GM12878 (cell line): ENCODE measurements around the gene PTTG1. TPM values are rescaled to one million over a fixed set of nuclear protein-coding genes. Genes with fewer than 3 reads are reported as not detected.
A peak's percentile ranks its signal among the peaks of the same experiment; 100 is the strongest.

Experiments
- ASH2L ChIP-seq: fragments of 300-600, 200-600 bp; sonication (generic); IDR thresholded peaks from 2 replicates; pipeline ENCODE4 v1.6.1; 2017; ENCODE audit warnings: low read depth, mild to moderate bottlenecking, borderline replicate concordance
- CREM ChIP-seq: IDR thresholded peaks from 2 replicates; pipeline ENCODE4 v1.6.1; 2014; ENCODE audit warnings: antibody characterized with exemption, low read depth
- CTCF ChIP-seq, 3 experiments: IDR thresholded peaks in 2 of 3; conservative IDR thresholded peaks in 1 of 3; 2 replicates each; pipeline ENCODE4 v1.5.1; 2011; ENCODE audit warnings: low read depth in 3 of 3, low read length in 3 of 3, mild to moderate bottlenecking in 3 of 3, control low read depth in 2 of 3, moderate library complexity in 2 of 3, inconsistent platforms in 1 of 3, mixed read lengths in 1 of 3; ENCODE audit not compliant: control insufficient read depth in 2 of 3, insufficient read depth in 1 of 3; ENCODE audit errors: extremely low read depth in 1 of 3
- E2F8 ChIP-seq: fragments of 450-650 bp; IDR thresholded peaks from 2 replicates; pipeline ENCODE4 v1.6.1; 2018; ENCODE audit warnings: mild to moderate bottlenecking, low read depth, moderate library complexity; ENCODE audit not compliant: partially characterized antibody
- E4F1 ChIP-seq: fragments of 450-650 bp; IDR thresholded peaks from 2 replicates; pipeline ENCODE4 v1.6.1; 2018; ENCODE audit warnings: borderline replicate concordance, mild to moderate bottlenecking; ENCODE audit not compliant: partially characterized antibody
- ETV6 ChIP-seq, 2 experiments: fragments of 450-650 bp in 1 of 2; IDR thresholded peaks in 1 of 2; conservative IDR thresholded peaks in 1 of 2; 2 replicates each; pipeline ENCODE4 v1.6.1; 2014; ENCODE audit warnings: antibody characterized with exemption in 1 of 2, borderline replicate concordance in 1 of 2, low read depth in 1 of 2, mild to moderate bottlenecking in 1 of 2, moderate library complexity in 1 of 2
- NRF1 ChIP-seq: conservative IDR thresholded peaks from 2 replicates; pipeline ENCODE4 v1.6.1; 2011; ENCODE audit warnings: mild to moderate bottlenecking, low read depth, low read length, improper control_type of control experiment
- PRDM15 ChIP-seq: fragments of 450-650 bp; formaldehyde crosslinking; IDR thresholded peaks from 2 replicates; pipeline ENCODE4 v1.4.0; 2020; ENCODE audit warnings: mild to moderate bottlenecking, moderate library complexity
- SKIL ChIP-seq: fragments of 450-650 bp; IDR thresholded peaks from 2 replicates; pipeline ENCODE4 v1.6.1; 2017; ENCODE audit warnings: mild to moderate bottlenecking, low read depth, inconsistent platforms; ENCODE audit not compliant: poor library complexity, severe bottlenecking
- SMARCA5 ChIP-seq: fragments of 450-650 bp; IDR thresholded peaks from 2 replicates; pipeline ENCODE4 v1.6.1; 2017; ENCODE audit warnings: mild to moderate bottlenecking
- SUZ12 ChIP-seq: fragments of 200-600 bp; sonication (generic); IDR thresholded peaks from one replicate; pipeline ENCODE4 v1.6.1; 2018; ENCODE audit warnings: antibody characterized with exemption, mild to moderate bottlenecking; ENCODE audit not compliant: unreplicated experiment
- TBL1XR1 ChIP-seq: IDR thresholded peaks from 2 replicates; pipeline ENCODE4 v1.6.1; 2012; ENCODE audit warnings: low read depth, low read length, improper control_type of control experiment
- TCF12 ChIP-seq: IDR thresholded peaks from 2 replicates; pipeline ENCODE4 v1.6.1; 2011; ENCODE audit warnings: low read depth, mild to moderate bottlenecking, low read length
- TCF3 ChIP-seq: IDR thresholded peaks from 2 replicates; pipeline ENCODE4 v1.6.1; 2012; ENCODE audit warnings: low read depth, mild to moderate bottlenecking, low read length, borderline replicate concordance; ENCODE audit not compliant: insufficient read depth
- ZBED1 ChIP-seq: IDR thresholded peaks from 2 replicates; pipeline ENCODE4 v1.6.1; 2016; ENCODE audit warnings: borderline replicate concordance
- polyA plus RNA-seq, 11 experiments: library from polyadenylated mRNA; depleted of rRNA in 4 of 11; unstranded in 6 of 11; stranded (reverse) in 5 of 11; fragments of >200 nt; fragmentation: Nextera tagmentation in 4 of 11; fragmentation: Illumina TruSeq in 1 of 11; extraction: Ambion mirVana in 4 of 11; extraction: Trizol in 1 of 11; gene quantifications; 1 replicate in 1 of 11; 2 replicates in 10 of 11; pipeline versions ENCODE4 v1.2.1 to v1.2.3, GENCODE V29; 2011 to 2016; ENCODE audit warnings: inconsistent platforms in 2 of 11, missing spikeins in 2 of 11, low read depth in 1 of 11
- total RNA-seq, 4 experiments: library from RNA; depleted of rRNA in 3 of 4; stranded (reverse); fragments of >200 nt in 3 of 4; fragmentation: Illumina TruSeq in 1 of 4; extraction: Trizol in 1 of 4; gene quantifications; 2 replicates each; pipeline versions ENCODE4 v1.2.1 to v1.2.3, GENCODE V29; 2013 to 2021

PTTG1 gene
- total and polyA plus RNA-seq, 10 of the 15 experiments (the other 5 are each of a cell fraction or from before 2014, with no cell fraction given), result 154 to 1,033 (median 377) TPM

DNA sequence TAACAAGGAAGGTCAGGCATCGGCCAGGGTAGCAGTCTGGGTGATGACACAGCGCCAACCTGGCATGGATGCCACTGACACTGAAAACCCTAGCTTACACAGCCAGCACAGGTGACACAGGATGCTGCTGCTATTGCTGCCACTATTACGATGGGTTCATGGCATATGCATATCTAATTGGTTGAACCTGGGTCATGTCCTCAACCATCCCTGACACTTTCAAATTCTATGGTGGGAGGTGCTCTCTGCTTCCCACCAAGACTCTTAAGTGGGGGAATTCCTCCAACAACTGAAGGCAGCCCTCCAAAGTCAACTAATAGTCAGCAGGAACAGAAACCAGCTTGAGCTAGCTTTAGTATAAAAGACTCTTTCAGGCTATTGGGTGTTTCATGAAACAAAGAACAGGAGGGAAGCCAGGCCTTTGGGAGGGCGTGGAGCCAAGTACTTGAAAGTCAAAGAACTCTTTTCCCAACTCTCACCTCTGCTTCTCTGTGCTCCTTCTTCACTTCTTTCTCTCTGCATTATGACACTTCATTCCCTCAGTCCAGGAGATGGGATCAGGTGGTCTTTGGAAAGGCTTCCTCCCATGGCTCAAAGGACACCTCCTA is 21.3 kb downstream of the PTTG1 start (continued):
- TF ChIP-seq ZBED1 (no peak), PRDM15 (CRISPR knock-in tag) (no peak), SUZ12 (no peak), SMARCA5 (no peak), E4F1 (no peak), E2F8 (peak; percentile 23), SKIL (peak; percentile 56), NRF1 (no peak), ETV6 (conservative IDR thresholded peaks at IDR 0.05 in 1 of 2, IDR thresholded peaks at IDR 0.05 in 1 of 2; ENCODE audit: borderline replicate concordance in 1 of 2, low read depth in 1 of 2) (no peak), TBL1XR1 (no peak), TCF3 (no peak), CREM (no peak), CTCF (IDR thresholded peaks at IDR 0.05 in 2 of 3, conservative IDR thresholded peaks at IDR 0.05 in 1 of 3; ENCODE audit: control insufficient read depth in 2 of 3, extremely low read depth in 1 of 3, insufficient read depth in 1 of 3, low read depth in 3 of 3, low read length in 3 of 3) (no peak), ASH2L (no peak), TCF12 (0 out of 2 replicates have a peak, but pooled peaks have one; percentile 3)
